Measurements from ENCODE around the gene IL1RAPL2. TPM values are rescaled to one million over a fixed set of nuclear protein-coding genes. Genes with fewer than 3 reads are reported as not detected.
"Not testable (repeated sequence)": the region's sequence is repeated elsewhere in the genome, so short reads cannot be mapped to it uniquely, and the experiment has no call there.

IL1RAPL2 gene
- total RNA-seq, 2 experiments from 2014 or later: not detected

GRCh38 chrX:105134273-105134672 is 568.3 kb downstream of the IL1RAPL2 start:
- POLR2A ChIA-PET: no interaction called here

GRCh38 chrX:105136786-105137185 is 570.8 kb downstream of the IL1RAPL2 start:
- ChIA-PET CTCF (no interaction called here), POLR2A (no interaction called here)

More at GRCh38 chrX:105134273-105134672, 568.3 kb downstream of the IL1RAPL2 start:
- CTCF ChIA-PET: no interaction called here

GRCh38 chrX:105150036-105150435 is 584.0 kb downstream of the IL1RAPL2 start:
- CTCF ChIA-PET: no interaction called here
- POLR2A ChIA-PET: no interaction called here

GRCh38 chrX:105150557-105150956 is 584.6 kb downstream of the IL1RAPL2 start:
- ChIA-PET POLR2A (no interaction called here), CTCF (no interaction called here)

GRCh38 chrX:105167233-105167632 is 601.2 kb downstream of the IL1RAPL2 start:
- ChIA-PET CTCF (no interaction called here), POLR2A (no interaction called here)

GRCh38 chrX:105168577-105168976 is 602.6 kb downstream of the IL1RAPL2 start:
- ChIA-PET POLR2A (no interaction called here), CTCF (no interaction called here)

- ChIA-PET POLR2A (no interaction called here), CTCF (no interaction called here)
Observed at GRCh38 chrX:105173071-105173470, 607.1 kb downstream of the IL1RAPL2 start.

- ChIA-PET POLR2A (no interaction called here), CTCF (no interaction called here)
Observed at GRCh38 chrX:105179644-105180043, 613.6 kb downstream of the IL1RAPL2 start.

GRCh38 chrX:105189093-105189492 is 623.1 kb downstream of the IL1RAPL2 start:
- POLR2A ChIA-PET: no interaction called here
- CTCF ChIA-PET: interaction anchor here (1.6 kb wide), 1 partner anchor 18 kb away, joined by 3 read pairs; no protein-coding TSS in a partner anchor

- ChIA-PET POLR2A (no interaction called here), CTCF (interaction anchor here (1.6 kb wide), 1 partner anchor 17 kb away, joined by 3 read pairs; no protein-coding TSS in a partner anchor)
Observed at GRCh38 chrX:105190252-105190853, 624.4 kb downstream of the IL1RAPL2 start.

GRCh38 chrX:105191878-105192277 is 625.9 kb downstream of the IL1RAPL2 start:
- ChIA-PET CTCF (no interaction called here), POLR2A (no interaction called here)

GRCh38 chrX:105209406-105209805 is 643.4 kb downstream of the IL1RAPL2 start:
- ChIA-PET CTCF (no interaction called here), POLR2A (no interaction called here)

GRCh38 chrX:105210258-105210657 is 644.3 kb downstream of the IL1RAPL2 start:
- ChIA-PET CTCF (no interaction called here), POLR2A (no interaction called here)

- ChIA-PET POLR2A (no interaction called here), CTCF (no interaction called here)
Observed at GRCh38 chrX:105211066-105211575, 645.1 kb downstream of the IL1RAPL2 start.

- ChIA-PET POLR2A (no interaction called here), CTCF (no interaction called here)
Observed at GRCh38 chrX:105219454-105220401, 653.7 kb downstream of the IL1RAPL2 start.

- ChIA-PET CTCF (no interaction called here), POLR2A (no interaction called here)
Observed at GRCh38 chrX:105220636-105221035, 654.6 kb downstream of the IL1RAPL2 start, which contains the start of gene TEX13A. TEX13A (minus strand) TSS chrX:105220694; CDS start chrX:105220397, 297 bp downstream.

- ChIA-PET CTCF (no interaction called here), POLR2A (no interaction called here)
Observed at GRCh38 chrX:105221374-105221773, 655.4 kb downstream of the IL1RAPL2 start.

GRCh38 chrX:105226499-105226898 is 660.5 kb downstream of the IL1RAPL2 start:
- POLR2A ChIA-PET: no interaction called here
- CTCF ChIA-PET: no interaction called here

GRCh38 chrX:105228602-105229001 is 662.6 kb downstream of the IL1RAPL2 start:
- POLR2A ChIA-PET: no interaction called here

GRCh38 chrX:105229146-105229545 is 663.1 kb downstream of the IL1RAPL2 start:
- ChIA-PET CTCF (no interaction called here), POLR2A (no interaction called here)

More at GRCh38 chrX:105228602-105229001, 662.6 kb downstream of the IL1RAPL2 start:
- CTCF ChIA-PET: no interaction called here

- CTCF ChIA-PET, POLR2A ChIA-PET: not testable (repeated sequence)
Observed at GRCh38 chrX:105237407-105237806, 671.4 kb downstream of the IL1RAPL2 start.

Measured in activated CD8-positive, alpha-beta memory T cell treated with anti-CD3 and anti-CD28 coated beads for 36 hours (primary cell).